MM.1S (cell line): ENCODE results near the gene HELB.
A peak's percentile ranks its signal among the peaks of the same experiment; 100 is the strongest.

Experiments used
- DNase-seq: peaks from one replicate; pipeline ENCODE4 v3.0.0-alpha.2; 2015
- H2AFZ ChIP-seq: fragments of 300-600 bp; sonication (generic); 2 replicates; pipeline ENCODE4 v1.6.0; 2016; ENCODE audit warnings: antibody characterized with exemption, low read length
- H3F3A ChIP-seq: fragments of 300-600 bp; sonication (generic); 2 replicates; pipeline ENCODE4 v1.6.1; 2016; ENCODE audit warnings: mild to moderate bottlenecking, antibody characterized with exemption, low read length, moderate library complexity, mixed read lengths; ENCODE audit not compliant: insufficient read depth
- H3K27ac ChIP-seq: fragments of 300-600 bp; sonication (generic); 2 replicates; pipeline ENCODE4 v1.5.1; 2016; ENCODE audit warnings: mild to moderate bottlenecking, low read length
- H3K27me3 ChIP-seq: fragments of 300-600 bp; sonication (generic); replicated peaks from 2 replicates; pipeline ENCODE4 v1.6.0; 2016; ENCODE audit warnings: low read length; ENCODE audit not compliant: insufficient read depth
- H3K36me3 ChIP-seq: fragments of 300-600 bp; sonication (generic); replicated peaks from 2 replicates; pipeline ENCODE4 v1.6.1; 2016; ENCODE audit warnings: mild to moderate bottlenecking, low read length, mixed read lengths; ENCODE audit not compliant: insufficient read depth
- H3K4me1 ChIP-seq: fragments of 300-600 bp; sonication (generic); 2 replicates; pipeline ENCODE4 v1.6.1; 2016; ENCODE audit warnings: low read length, mixed read lengths
- H3K4me2 ChIP-seq: fragments of 300-600 bp; sonication (generic); 2 replicates; pipeline ENCODE4 v1.6.0; 2016; ENCODE audit warnings: low read depth, low read length
- H3K4me3 ChIP-seq: fragments of 300-600 bp; sonication (generic); 2 replicates; pipeline ENCODE4 v1.5.1; 2016; ENCODE audit warnings: low read length, mixed read lengths
- H3K79me2 ChIP-seq: fragments of 300-600 bp; sonication (generic); 2 replicates; pipeline ENCODE4 v1.6.1; 2016; ENCODE audit warnings: mixed run types, low read length, mixed read lengths
- H3K9ac ChIP-seq: fragments of 300-600 bp; sonication (generic); 2 replicates; pipeline ENCODE4 v1.6.1; 2016; ENCODE audit warnings: low read length, mixed read lengths
- H3K9me2 ChIP-seq: fragments of 300-600 bp; sonication (generic); replicated peaks from 2 replicates; pipeline ENCODE4 v1.6.1; 2016; ENCODE audit warnings: mild to moderate bottlenecking, low read length, mixed read lengths; ENCODE audit not compliant: insufficient read depth
- H3K9me3 ChIP-seq: fragments of 300-600 bp; sonication (generic); replicated peaks from 2 replicates; pipeline ENCODE4 v1.6.1; 2016; ENCODE audit warnings: mild to moderate bottlenecking, low read length, mixed read lengths; ENCODE audit not compliant: insufficient read depth
- H4K20me1 ChIP-seq: fragments of 300-600 bp; sonication (generic); 2 replicates; pipeline ENCODE4 v1.6.1; 2016; ENCODE audit warnings: mild to moderate bottlenecking, low read length, moderate library complexity, mixed read lengths; ENCODE audit not compliant: insufficient read depth
- CTCF ChIP-seq: fragments of 300-600 bp; sonication (generic); IDR thresholded peaks from 2 replicates; pipeline ENCODE4 v1.5.1; 2016; ENCODE audit warnings: antibody characterized with exemption, low read length, mixed read lengths
- EZH2 ChIP-seq: fragments of 300-600 bp; sonication (generic); optimal IDR thresholded peaks from 2 replicates; pipeline ENCODE3; 2017; ENCODE audit warnings: low read depth, mild to moderate bottlenecking, antibody characterized with exemption, low read length, mixed read lengths
- EZH2phosphoT487 ChIP-seq: fragments of 300-600 bp; sonication (generic); IDR thresholded peaks from 2 replicates; pipeline ENCODE4 v1.6.1; 2018; ENCODE audit warnings: antibody characterized with exemption, low read length

HELB gene

DNA sequence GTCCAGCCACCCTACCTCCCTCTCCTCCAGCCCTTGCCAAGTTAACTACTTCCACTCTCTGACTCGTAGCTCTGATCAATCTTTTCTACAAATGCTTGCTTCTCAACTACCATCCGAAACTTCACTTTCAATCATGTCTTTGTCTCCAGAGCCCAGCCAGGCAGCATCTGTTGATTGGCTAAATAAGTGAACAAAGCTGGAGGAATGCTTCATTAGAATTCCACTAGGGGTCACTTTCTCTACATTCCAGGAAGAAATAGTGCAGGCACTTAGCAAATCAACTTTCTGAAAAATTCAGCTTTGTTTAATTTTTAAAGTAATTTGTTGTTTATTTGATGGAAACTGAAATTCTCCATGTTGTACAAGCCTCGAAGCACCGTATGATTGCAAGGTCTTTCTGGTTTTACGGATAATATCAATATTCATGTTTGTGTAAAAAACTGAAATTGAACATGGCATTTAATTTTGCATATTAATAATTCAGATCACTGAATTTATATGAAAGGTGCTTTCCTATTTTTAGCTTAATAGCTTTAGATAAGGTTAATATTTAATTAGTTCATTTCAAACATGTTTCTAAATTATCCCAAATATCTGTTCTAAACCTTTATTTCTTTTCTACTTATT, 32.4 kb upstream of the HELB start:
- DNase-seq: peak; percentile 74
- H3K4me2 ChIP-seq: 0 out of 2 replicates have a peak overlapping the region, but pooled peaks have one; percentile 10
- H3K27ac ChIP-seq: no peak overlapping the region

GRCh38 chr12:66270613-66271012, 31.7 kb upstream of the HELB start:
- Histone ChIP-seq H3K4me2 (no peak overlapping the region), H2AFZ (no peak overlapping the region), H3K9ac (no peak overlapping the region), H3K4me3 (no peak overlapping the region), H3K9me3 (no peaks in the 10 kb centered on the region), H3K27me3 (no peaks in the 10 kb centered on the region), H3F3A (no peaks in the 10 kb centered on the region), H3K4me1 (peaks cover 14% of the 10 kb centered on the region; the same call in 1 of the 2 replicates), H4K20me1 (no peaks in the 10 kb centered on the region), H3K79me2 (no peaks in the 10 kb centered on the region), H3K9me2 (no peaks in the 10 kb centered on the region), H3K36me3 (no peaks in the 10 kb centered on the region), H3K27ac (no peak overlapping the region)
- DNase-seq: no peak
- no peak for TF ChIP-seq EZH2phosphoT487
- TF ChIP-seq CTCF: no peak
- TF ChIP-seq EZH2: no peak

More for the DNA sequence above, 32.4 kb upstream of the HELB start:
- no peaks in the 10 kb centered on the region for H3K79me2 ChIP-seq
- no peaks in the 10 kb centered on the region for H3K27me3 ChIP-seq
- H3K9ac ChIP-seq: no peak overlapping the region
- no peak for TF ChIP-seq EZH2phosphoT487
- peak; percentile 67 for TF ChIP-seq CTCF
- TF ChIP-seq EZH2: no peak
- H2AFZ ChIP-seq: no peak overlapping the region
- no peaks in the 10 kb centered on the region for H3F3A ChIP-seq
- H3K9me2 ChIP-seq: no peaks in the 10 kb centered on the region
- H4K20me1 ChIP-seq: no peaks in the 10 kb centered on the region
- H3K9me3 ChIP-seq: no peaks in the 10 kb centered on the region
- H3K4me3 ChIP-seq: no peak overlapping the region
- peaks cover 14% of the 10 kb centered on the region; the same call in 1 of the 2 replicates for H3K4me1 ChIP-seq
- H3K36me3 ChIP-seq: no peaks in the 10 kb centered on the region

- H3K27ac ChIP-seq: no peak overlapping the region
- H3K9me3 ChIP-seq: no peaks in the 10 kb centered on the region
- no peaks in the 10 kb centered on the region for H3K27me3 ChIP-seq
- no peaks in the 10 kb centered on the region for H3K9me2 ChIP-seq
- 0 out of 2 replicates have a peak, but pooled peaks cover 4% of the 10 kb centered on the region for H3K4me1 ChIP-seq
- no peak for DNase-seq
- no peaks in the 10 kb centered on the region for H3K36me3 ChIP-seq
- no peak overlapping the region for H3K9ac ChIP-seq
- H3K4me2 ChIP-seq: no peak overlapping the region
- H3F3A ChIP-seq: no peaks in the 10 kb centered on the region
- no peak for TF ChIP-seq EZH2
- TF ChIP-seq CTCF: no peak
- no peak for TF ChIP-seq EZH2phosphoT487
- H2AFZ ChIP-seq: no peak overlapping the region
- no peaks in the 10 kb centered on the region for H3K79me2 ChIP-seq
- H4K20me1 ChIP-seq: no peaks in the 10 kb centered on the region
- H3K4me3 ChIP-seq: no peak overlapping the region
These were observed 29.6 kb upstream of the HELB start for GRCh38 chr12:66272650-66273049.
